ENCODE data around the gene FGD2. TPM values are rescaled to one million over a fixed set of nuclear protein-coding genes. Genes with fewer than 3 reads are reported as not detected.

FGD2 gene
- total RNA-seq, 2 experiments from 2014 or later, result 1.4 to 1.6 TPM

DNA sequence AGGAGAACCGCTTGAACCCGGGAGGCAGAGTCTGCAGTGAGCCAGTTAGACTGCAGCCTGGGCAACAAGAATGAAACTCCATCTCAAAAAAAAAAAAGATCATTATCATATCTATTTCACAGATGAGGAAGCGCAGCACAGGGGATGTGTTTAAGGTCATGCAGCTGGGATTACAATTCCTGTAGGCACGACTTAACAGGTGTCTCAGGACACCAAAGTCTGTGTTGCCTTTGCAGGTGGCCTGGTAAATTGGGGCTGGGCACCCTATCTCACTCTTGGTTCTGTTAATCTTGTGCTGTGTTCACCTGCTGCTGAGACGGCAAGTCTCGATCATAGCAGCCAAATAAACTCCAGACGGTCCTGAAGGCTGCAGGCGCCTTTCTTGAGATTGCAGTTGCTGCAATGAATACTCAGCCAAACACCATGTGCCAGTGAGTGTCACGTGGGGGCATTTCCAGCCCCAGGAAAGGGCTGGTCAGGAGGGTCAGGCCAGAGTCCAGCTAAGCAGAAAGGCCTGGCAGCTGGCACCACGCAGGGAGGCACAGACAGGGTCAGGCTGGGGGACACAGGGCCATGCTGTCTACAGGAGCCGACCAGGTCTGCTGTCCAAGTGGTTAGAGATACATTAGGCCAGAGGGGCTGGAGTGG lies 55.8 kb downstream of the FGD2 start:
- no peak overlapping the region for H3K27ac Mint-ChIP-seq
- ATAC-seq (no peak), DNase-seq (no peak)
- H3K4me1 Mint-ChIP-seq (ENCODE audit: low read depth), result peaks cover 7% of the 10 kb centered on the region
- intact Hi-C loops (cut with micrococcal nuclease), result no loop called here
- H3K9me3 Mint-ChIP-seq, result no peaks in the 10 kb centered on the region
- no peaks in the 10 kb centered on the region for H3K36me3 Mint-ChIP-seq (ENCODE audit: low read depth)
- H3K4me3 Mint-ChIP-seq, result no peak overlapping the region
- ChIA-PET POLR2A (no interaction called here), CTCF (interaction anchor here (0.6 to 18.1 kb wide), 3 partner anchors 36 to 297 kb away, joined by 3 to 405 read pairs (median 10); no protein-coding TSS in a partner anchor)
- TF ChIP-seq, protein P1, sequence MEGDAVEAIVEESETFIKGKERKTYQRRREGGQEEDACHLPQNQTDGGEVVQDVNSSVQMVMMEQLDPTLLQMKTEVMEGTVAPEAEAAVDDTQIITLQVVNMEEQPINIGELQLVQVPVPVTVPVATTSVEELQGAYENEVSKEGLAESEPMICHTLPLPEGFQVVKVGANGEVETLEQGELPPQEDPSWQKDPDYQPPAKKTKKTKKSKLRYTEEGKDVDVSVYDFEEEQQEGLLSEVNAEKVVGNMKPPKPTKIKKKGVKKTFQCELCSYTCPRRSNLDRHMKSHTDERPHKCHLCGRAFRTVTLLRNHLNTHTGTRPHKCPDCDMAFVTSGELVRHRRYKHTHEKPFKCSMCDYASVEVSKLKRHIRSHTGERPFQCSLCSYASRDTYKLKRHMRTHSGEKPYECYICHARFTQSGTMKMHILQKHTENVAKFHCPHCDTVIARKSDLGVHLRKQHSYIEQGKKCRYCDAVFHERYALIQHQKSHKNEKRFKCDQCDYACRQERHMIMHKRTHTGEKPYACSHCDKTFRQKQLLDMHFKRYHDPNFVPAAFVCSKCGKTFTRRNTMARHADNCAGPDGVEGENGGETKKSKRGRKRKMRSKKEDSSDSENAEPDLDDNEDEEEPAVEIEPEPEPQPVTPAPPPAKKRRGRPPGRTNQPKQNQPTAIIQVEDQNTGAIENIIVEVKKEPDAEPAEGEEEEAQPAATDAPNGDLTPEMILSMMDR (IDR thresholded peaks at IDR 0.05), result no peak
- H3K27me3 Mint-ChIP-seq, result no peaks in the 10 kb centered on the region

DNA sequence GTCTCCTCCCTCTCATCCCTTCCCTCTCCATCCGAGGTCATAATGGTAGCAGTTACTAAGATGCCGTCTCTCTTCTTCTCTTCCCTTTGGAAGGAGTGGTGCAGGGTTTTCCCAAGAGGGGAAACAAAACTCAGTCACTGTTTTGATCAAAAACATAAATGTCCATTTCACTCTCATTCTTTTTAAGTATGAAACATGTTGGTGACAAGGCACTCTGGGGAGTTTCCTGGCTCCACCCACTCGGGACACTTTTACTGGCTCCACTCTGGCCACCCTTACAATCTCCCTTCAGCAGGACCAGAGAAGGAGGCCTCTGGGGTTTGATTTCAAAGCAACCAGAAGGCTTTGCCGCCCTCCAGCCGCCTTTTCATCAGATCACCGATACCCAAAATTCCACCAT lies 57.0 kb downstream of the FGD2 start:
- no peaks in the 10 kb centered on the region for H3K9me3 Mint-ChIP-seq
- TF ChIP-seq, protein P1 (IDR thresholded peaks at IDR 0.05), result no peak
- ATAC-seq (no peak), DNase-seq (no peak)
- no peaks in the 10 kb centered on the region for H3K27me3 Mint-ChIP-seq
- H3K4me3 Mint-ChIP-seq, result no peak overlapping the region
- peaks cover 7% of the 10 kb centered on the region for H3K4me1 Mint-ChIP-seq (ENCODE audit: low read depth)
- intact Hi-C loops (cut with micrococcal nuclease), result no loop called here
- POLR2A ChIA-PET, result no interaction called here
- CTCF ChIA-PET, result no interaction called here
- no peaks in the 10 kb centered on the region for H3K36me3 Mint-ChIP-seq (ENCODE audit: low read depth)
- no peak overlapping the region for H3K27ac Mint-ChIP-seq

DNA sequence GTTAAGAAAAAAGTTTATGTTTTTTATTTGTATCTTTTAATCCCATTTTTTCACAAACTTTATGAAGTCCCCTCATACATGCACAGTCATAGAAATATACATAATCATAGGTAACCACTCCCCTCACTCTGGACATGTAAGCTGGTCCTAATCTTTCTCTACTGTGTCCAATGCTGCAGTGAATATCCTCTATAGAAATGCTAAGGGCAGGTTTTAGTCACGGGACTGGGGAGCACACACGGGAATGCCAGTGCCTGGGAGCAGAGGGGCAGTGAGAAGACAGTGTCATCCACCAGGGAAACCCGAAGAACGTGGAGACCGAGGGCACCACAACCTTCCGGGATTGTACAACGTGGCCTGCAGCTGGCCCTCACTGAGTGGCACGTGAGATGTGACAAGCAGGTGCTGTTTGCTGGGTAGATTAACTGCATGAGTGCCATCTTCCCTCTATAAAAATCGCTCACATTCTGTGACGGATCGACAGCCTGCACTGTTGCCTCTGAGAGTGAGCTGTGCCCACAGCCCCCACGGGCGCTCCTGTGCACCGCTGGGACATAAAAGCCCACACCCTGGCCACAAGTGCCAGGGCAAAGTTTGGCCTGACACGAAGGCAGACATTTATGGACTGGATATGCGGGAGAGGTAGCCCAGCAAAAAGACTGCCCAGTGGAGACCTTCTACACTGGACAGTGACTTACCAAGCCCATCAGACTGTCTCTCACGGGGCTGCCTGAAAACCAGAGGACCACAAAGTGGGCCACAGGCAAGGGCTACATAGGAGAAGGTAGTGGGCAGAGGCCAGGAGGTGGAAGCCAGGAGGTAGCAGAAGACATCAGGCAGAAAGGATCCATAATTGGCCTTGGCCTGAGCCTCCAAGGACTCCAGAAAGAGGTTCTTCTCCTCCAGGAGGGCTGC lies 63.2 kb downstream of the FGD2 start:
- POLR2A ChIA-PET, result no interaction called here
- Mint-ChIP-seq H3K9me3 (no peaks in the 10 kb centered on the region), H3K4me1 (ENCODE audit: low read depth) (peaks cover 15% of the 10 kb centered on the region), H3K4me3 (no peak overlapping the region), H3K36me3 (ENCODE audit: low read depth) (no peaks in the 10 kb centered on the region), H3K27me3 (no peaks in the 10 kb centered on the region), H3K27ac (no peak overlapping the region)
- DNase-seq, result no peak
- TF ChIP-seq, protein P1 (IDR thresholded peaks at IDR 0.05), result no peak
- CTCF ChIA-PET, result interaction anchor here (0.8 to 0.9 kb wide), 2 partner anchors 11 to 39 kb away, joined by 3 to 4 read pairs; no protein-coding TSS in a partner anchor
- no peak for ATAC-seq
- intact Hi-C loops (cut with micrococcal nuclease), result no loop called here

DNA sequence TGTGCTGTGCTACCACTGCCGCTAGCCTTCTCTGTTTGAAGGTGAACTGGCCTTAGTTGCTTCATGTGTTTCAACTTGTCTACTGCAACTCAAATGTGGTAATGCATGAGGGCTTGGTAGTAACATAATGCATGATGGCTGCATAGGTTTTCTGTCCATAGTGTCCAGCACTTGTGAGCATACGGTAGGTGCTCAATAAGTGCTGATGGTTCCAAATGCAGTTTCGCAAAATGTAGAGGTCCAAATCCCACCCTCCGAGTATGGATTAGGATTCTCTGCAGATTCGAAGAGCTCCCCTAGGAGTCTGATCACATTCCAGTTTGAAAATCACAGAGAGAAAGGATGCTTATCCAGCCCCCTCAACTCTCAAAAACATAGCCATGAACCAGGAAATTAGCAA lies 64.2 kb downstream of the FGD2 start:
- intact Hi-C loops (cut with micrococcal nuclease), result no loop called here
- ATAC-seq (no peak), DNase-seq (no peak)
- TF ChIP-seq, protein P1 (IDR thresholded peaks at IDR 0.05), result no peak
- H3K4me1 Mint-ChIP-seq (ENCODE audit: low read depth), result peaks cover 15% of the 10 kb centered on the region
- H3K36me3 Mint-ChIP-seq (ENCODE audit: low read depth), result no peaks in the 10 kb centered on the region
- no peaks in the 10 kb centered on the region for H3K9me3 Mint-ChIP-seq
- ChIA-PET CTCF (interaction anchor here (0.9 to 1.0 kb wide), 2 partner anchors 18 to 58 kb away, joined by 3 read pairs; no protein-coding TSS in a partner anchor), POLR2A (interaction anchor here (1.2 kb wide), 1 partner anchor 11 kb away, joined by 3 read pairs; no protein-coding TSS in a partner anchor)
- no peak overlapping the region for H3K4me3 Mint-ChIP-seq
- H3K27ac Mint-ChIP-seq, result no peak overlapping the region
- H3K27me3 Mint-ChIP-seq, result no peaks in the 10 kb centered on the region

DNA sequence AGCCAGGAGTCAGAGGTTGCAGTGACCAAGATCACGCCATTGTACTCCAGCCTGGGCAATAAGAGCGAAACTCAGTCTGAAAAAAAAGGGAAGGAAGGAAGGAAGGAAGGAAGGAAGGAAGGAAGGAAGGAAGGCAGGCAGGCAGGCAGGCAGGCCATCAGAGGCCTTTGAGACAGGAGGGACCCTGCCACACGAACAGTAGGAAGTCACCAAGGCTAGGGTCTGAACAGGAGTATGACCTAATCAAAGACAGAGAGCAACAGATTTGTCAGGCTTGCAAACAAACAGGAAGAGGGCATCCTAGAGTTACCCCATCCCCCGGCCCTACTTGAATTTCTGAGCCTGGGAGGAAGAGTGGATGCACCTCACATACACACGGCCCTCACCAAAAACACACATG lies 67.1 kb downstream of the FGD2 start:
- CTCF ChIA-PET, result no interaction called here
- TF ChIP-seq, protein P1 (IDR thresholded peaks at IDR 0.05), result no peak
- Mint-ChIP-seq H3K27me3 (no peaks in the 10 kb centered on the region), H3K36me3 (ENCODE audit: low read depth) (no peaks in the 10 kb centered on the region), H3K4me3 (no peak overlapping the region), H3K27ac (no peak overlapping the region), H3K9me3 (no peaks in the 10 kb centered on the region), H3K4me1 (ENCODE audit: low read depth) (peaks cover 15% of the 10 kb centered on the region)
- intact Hi-C loops (cut with micrococcal nuclease), result no loop called here
- DNase-seq, result no peak
- peak; percentile 47 for ATAC-seq
- POLR2A ChIA-PET, result interaction anchor here (1.5 kb wide), 1 partner anchor 101 kb away, joined by 3 read pairs; no protein-coding TSS in a partner anchor
